Measurements from ENCODE around the gene CASKIN2. TPM values are rescaled to one million over a fixed set of nuclear protein-coding genes. Genes with fewer than 3 reads are reported as not detected.
"Not testable (repeated sequence)": the region's sequence is repeated elsewhere in the genome, so short reads cannot be mapped to it uniquely, and the experiment has no call there.

CASKIN2 gene
- total RNA-seq, 1 experiment from 2014 or later: 5.4 TPM

DNA sequence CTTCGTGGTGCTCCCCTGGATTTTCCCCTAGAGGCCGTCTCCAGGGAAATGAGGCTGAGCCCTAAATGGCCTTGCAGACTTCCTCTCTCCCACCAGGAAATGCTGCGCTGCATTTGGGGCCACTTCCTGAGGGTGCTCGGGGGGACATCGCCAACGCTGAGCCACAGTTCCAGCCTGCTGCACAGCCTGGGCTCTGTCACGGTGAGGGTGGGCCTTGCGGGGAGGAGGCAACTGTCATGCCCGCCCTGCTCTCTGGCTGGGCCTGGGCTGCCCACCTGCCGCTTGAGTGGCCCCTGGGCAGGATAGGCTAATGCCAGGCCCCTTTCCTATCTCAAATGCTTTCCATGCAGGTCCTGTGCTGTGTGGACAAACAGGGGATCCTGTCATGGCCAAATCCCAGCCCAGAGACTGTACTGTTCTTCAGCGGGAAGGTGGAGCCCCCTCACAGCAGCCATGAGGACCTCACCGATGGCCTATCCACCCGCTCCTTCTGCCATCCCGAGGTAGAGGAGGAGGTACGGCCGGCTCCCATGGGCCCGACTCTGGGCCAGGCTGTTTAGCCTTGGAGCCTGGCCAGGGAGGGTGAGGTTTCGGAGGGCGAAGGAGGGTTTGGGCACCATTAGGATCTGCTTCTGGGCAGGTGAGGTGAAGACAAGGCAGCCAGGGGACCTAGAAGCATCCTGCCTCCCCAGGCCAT, 24.2 kb downstream of the CASKIN2 start:
- no peak for DNase-seq (ENCODE audit: low spot score)

- DNase-seq (ENCODE audit: low spot score): no peak
Measured at GRCh38 chr17:75490173-75490743, 25.1 kb downstream of the CASKIN2 start.

- DNase-seq (ENCODE audit: low spot score): no peak
Measured at GRCh38 chr17:75489511-75489955, 25.8 kb downstream of the CASKIN2 start.

- no peak for DNase-seq (ENCODE audit: low spot score)
Measured at GRCh38 chr17:75488693-75489510, 26.4 kb downstream of the CASKIN2 start.

DNA sequence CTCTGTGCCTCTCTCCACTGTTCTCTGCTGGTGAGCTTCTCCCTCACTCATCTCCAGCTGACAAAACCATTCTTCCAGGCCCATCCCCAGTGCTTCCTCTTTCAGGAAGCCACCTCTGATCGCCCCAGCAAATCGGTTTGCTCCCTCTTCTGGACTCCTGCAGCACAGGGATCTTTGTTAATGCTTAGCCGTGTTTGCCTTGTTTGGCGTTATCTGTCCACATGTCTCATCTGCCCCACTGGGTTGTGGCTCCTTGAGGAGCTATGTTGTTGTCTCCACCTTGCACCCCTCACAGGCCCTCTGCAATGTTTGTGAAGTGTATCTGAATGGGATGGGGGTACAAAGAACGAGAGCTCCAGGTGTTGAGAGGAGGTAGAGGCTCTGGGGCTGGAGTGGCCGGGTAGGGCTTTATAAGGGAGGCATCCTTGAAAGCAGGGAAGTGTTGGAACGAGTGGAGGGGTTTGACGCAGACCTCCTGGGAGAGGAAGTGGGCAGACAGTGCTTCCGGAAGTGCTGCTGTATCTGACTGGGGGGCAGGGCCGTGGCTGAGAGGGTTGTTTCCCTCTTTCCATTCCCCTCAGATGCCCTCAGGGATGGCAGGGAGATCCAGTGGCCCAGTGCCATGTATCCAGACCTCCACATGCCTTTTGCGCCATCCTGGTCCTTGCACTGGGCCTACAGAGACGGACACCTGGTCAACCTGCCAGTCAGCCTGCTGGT, 27.8 kb downstream of the CASKIN2 start:
- no peak for DNase-seq (ENCODE audit: low spot score)

DNA sequence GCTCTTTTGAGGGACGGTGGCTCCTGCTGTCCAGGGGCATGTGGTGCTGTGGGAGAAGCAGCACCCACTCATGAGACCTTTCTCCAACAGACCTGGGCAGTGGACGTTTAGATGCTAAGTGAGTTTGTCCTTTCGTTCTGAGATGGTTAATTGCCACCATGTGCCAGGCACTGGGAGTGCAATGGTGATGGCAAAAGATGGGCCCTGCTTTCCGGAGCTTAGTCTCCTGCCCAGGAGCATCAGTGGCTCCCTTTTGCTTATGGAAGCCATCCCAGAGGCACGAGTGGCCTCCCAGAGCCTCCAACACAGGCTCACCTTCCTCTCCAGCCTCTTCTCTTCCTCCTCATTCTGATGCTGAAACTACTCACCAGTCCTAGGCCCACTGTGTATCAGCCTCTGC, 28.4 kb downstream of the CASKIN2 start:
- DNase-seq (ENCODE audit: low spot score): no peak

- DNase-seq (ENCODE audit: low spot score): no peak
Measured at GRCh38 chr17:75486151-75486550, 29.2 kb downstream of the CASKIN2 start.

- DNase-seq (ENCODE audit: low spot score): no peak
Measured at GRCh38 chr17:75485688-75486087, 29.6 kb downstream of the CASKIN2 start.

- DNase-seq (ENCODE audit: low spot score): no peak
Measured at GRCh38 chr17:75482098-75482942, 33.0 kb downstream of the CASKIN2 start.

- no peak for DNase-seq (ENCODE audit: low spot score)
Measured at GRCh38 chr17:75481194-75482068, 33.9 kb downstream of the CASKIN2 start.

DNA sequence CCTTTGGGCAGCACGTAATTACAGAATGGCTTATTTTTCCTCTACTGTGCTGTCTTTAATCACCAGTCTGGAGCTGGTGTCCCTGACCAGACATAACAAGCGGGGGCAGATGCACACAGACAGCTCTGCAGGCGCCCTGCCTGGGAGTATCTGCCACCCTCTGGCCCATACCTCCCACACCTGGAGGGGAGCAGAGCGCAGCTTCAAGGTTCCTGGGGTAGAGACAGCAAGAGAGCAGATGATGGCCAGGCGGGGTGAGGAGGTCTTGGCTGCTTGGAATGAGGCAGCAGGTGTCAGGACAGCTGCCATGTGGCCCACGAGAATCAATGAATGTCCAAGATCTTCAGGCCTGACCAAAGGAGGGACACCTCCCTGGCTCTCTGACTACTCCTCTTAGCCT, 35.1 kb downstream of the CASKIN2 start:
- no peak for DNase-seq (ENCODE audit: low spot score)

DNA sequence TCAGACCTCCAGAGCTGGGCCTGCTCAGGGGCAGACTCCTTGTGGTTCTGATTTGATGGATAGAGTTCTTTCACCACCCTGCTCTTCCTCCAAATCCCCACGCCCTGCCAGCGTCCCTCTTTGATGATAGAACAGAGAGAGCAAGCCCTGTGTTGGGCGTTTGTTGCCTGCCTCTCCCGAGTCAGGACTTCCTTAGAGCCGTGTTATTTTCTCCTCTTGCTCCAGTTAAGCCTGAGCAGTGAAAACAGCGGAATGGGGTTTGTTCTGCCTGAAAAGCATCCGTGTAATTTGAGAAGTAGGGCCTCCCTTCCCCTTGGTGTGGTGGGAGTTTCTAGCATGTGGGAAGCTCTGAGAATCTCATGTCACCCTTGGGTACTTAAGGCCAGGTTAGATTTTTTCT, 36.8 kb downstream of the CASKIN2 start:
- DNase-seq (ENCODE audit: low spot score): no peak

DNA sequence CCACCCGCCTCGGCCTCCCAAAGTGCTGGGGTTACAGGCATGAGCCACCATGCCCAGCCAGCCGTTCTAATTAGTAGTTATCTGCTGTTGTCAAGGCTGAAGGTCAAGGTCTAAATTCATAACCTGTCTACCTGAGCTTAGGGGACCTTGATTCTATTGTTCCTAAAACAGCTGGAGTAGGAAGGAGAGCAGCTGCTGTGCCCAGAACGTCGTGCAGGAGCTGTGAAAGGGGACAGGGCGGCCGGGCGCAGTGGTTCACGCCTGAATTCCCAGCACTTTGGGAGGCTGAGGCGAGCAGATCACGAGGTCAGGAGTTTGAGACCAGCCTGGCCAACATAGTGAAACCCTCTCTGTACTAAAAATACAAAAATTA, 37.9 kb downstream of the CASKIN2 start:
- not testable (repeated sequence) for DNase-seq (ENCODE audit: low spot score)

DNA sequence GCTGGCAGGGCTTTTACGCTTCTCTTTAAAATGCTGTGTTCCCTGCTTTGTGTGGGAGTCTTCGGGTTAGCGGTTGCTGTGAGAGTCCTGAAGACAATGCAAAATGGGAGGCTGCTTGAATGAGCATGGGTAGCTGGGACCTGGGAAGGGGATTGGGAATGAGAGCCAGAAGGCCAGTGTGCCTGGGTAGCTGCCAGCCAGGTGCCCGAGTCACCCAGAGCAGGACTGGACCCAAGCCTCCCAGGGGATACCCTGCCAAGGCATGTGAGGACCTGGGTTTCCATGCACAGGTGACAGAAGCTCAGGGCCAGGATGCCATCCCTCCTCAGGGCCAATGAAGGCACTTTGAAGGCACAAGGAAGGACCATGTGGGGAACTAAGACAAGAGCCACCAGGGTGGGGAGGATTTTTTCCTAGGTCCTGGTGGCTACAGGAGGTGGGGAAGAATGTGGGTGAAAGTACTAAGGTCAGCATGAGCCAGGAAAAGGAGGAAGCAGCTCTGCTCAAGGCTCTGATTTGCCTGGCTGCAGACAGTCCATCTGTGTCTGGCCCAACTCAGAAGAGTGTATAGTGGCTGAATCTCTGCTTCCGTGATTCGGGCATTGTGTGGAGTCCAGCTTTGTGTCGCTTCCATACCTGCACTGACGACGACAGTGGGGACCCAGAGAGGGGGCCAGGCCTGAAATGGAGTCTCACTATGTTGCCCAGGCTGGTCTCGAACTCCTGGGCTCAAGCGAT, 38.4 kb downstream of the CASKIN2 start:
- no peak for DNase-seq (ENCODE audit: low spot score)

- DNase-seq (ENCODE audit: low spot score): no peak
Measured at GRCh38 chr17:75476271-75476671, 39.1 kb downstream of the CASKIN2 start.

- no peak for DNase-seq (ENCODE audit: low spot score)
Measured at GRCh38 chr17:75475851-75476250, 39.5 kb downstream of the CASKIN2 start.

DNA sequence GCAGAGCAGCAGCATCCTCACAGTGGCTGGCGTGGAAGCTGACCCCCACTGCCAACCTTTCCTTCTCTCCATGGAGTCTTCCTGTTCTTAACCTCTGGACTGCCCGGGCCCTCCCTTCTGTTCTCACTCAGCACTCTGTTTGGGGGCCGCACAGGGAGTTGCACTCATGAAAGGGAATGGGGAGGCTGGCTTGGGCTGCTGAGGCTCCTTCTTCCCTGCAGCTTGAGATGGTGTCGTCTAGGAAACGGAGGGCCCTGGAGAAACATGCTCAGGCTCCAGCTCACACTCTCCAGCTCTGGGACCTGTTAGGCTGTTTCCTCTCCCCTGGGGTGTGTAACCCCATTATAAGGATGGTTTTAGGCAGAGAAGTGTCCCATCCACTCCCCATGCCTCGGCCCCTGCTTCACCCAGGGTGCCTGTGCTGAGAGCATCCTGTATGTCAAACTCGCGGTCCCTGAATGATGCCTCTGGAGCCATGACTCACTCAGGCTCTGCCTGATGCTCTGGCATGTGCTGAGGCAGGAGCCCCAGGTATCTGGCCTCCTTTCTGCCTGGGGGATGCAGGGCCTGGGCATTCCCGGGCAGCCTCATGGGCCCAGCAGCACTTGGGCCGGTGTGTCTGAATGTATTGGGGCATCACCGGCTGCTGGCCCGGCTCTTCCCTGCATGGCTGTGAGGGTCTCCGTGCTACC, 40.0 kb downstream of the CASKIN2 start:
- no peak for DNase-seq (ENCODE audit: low spot score)

GRCh38 chr17:75474736-75475135, 40.6 kb downstream of the CASKIN2 start:
- no peak for DNase-seq (ENCODE audit: low spot score)

DNA sequence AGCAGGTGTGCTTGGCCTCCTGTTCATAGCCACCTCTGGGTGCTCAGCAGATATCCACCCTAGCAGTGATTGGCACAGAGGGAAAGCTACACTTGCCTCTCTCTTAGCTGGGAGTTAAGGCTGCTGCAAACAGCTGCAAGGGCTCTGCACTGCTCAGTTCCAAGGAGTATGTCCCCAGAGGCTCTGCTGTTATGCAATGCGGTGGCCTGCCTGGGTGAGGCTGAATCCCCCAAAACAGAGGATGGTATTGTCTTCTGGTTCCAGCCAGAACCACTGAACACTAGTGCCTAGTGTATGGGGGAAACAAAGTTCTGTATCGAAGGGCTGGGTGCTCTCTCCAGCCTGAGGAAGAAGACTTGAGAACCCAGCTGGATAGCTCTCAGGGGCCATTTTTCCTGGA, 42.1 kb downstream of the CASKIN2 start:
- DNase-seq (ENCODE audit: low spot score): no peak
